Measurements from ENCODE around the gene SSTR4. TPM values are rescaled to one million over a fixed set of nuclear protein-coding genes. Genes with fewer than 3 reads are reported as not detected.

SSTR4 gene
- total RNA-seq, 6 donors from 2014 or later: 0.30 TPM; not detected in 5

- Histone ChIP-seq H3K4me1 (peaks cover 20 to 73% (median 31%) of the 10 kb centered on the region in 4 donors), H3K4me3 (peak overlapping the region; percentile 39 to 54 (median 46)), H3K27ac (peak overlapping the region; percentile 89 to 97 (median 92)), H3K9me3 (no peaks in the 10 kb centered on the region), H3K27me3 (no peaks in the 10 kb centered on the region), H3K36me3 (peaks cover 0 to 6% (median 0%) of the 10 kb centered on the region in 4 donors)
- ATAC-seq (ENCODE audit: low FRiP score in 2 of 2) (no peak), DNase-seq (peak in 1 of 2 donors; percentile 72)
- TF ChIP-seq POLR2A (IDR thresholded peaks at IDR 0.05): no peak
- TF ChIP-seq POLR2AphosphoS5 (IDR thresholded peaks at IDR 0.05): peak in 1 of 2 donors; percentile 5
- 55% methylated on average over 11 of the region's 23 CpGs; no CpG with 5 or more reads in 1 of the 2 donors for WGBS, 2 donors
Measured at GRCh38 chr20:23085436-23086055, 50.4 kb downstream of the SSTR4 start.

DNA sequence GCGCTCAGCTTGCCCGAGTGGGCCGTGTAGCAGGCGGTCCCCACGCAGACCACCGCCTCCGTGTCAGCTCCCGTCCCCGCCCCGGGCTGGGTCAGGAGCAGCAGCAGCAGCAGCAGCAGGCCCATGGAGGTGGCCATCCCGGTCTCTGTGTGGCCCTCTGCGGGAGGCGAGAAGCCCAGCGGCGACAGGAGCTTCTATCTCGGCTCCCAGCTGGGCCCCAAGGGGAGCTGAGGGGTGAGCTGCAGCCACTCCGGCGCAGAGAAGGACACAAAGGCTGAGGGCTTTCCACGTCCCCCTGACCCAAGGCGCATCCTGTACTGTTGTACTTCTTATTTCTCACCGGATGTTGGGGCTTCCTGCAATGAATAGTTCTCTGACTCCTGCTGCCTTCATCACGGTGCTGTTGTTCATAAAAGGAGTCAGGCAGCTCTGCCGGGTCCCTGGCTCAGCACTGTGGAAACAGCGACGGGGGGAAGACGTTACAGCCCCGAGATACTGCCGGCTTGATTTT is 51.0 kb downstream of the SSTR4 start, which contains the start of gene CD93:
Gene CD93, minus strand, starts transcription at position 269 of the 511 bp plus-strand sequence. Its CDS starts 132 bp downstream, at position 137.
- peak within 1 kb of the TSS; percentile 39 to 54 (median 46) for H3K4me3 ChIP-seq
- DNase-seq (peak; percentile 63 to 86), ATAC-seq (ENCODE audit: low FRiP score in 2 of 2) (peak; percentile 5 to 28)
- H3K27me3 ChIP-seq: no peaks in the 10 kb centered on the region
- H3K9me3 ChIP-seq: no peaks in the 10 kb centered on the region
- H3K27ac ChIP-seq: peak within 1 kb of the TSS; percentile 89 to 97 (median 92)
- 42 to 50% methylated on average over 5 to 23 of the region's 28 CpGs for WGBS, 2 donors
- TF ChIP-seq EP300 (IDR thresholded peaks at IDR 0.05) (peak in 1 of 4 donors; percentile 40), POLR2AphosphoS5 (IDR thresholded peaks at IDR 0.05) (peak; percentile 71 to 85), POLR2A (IDR thresholded peaks at IDR 0.05) (peak in 2 of 4 donors; percentile 67 to 70), CTCF (IDR thresholded peaks at IDR 0.05) (no peak)
- peaks cover 0 to 5% (median 0%) of the 10 kb centered on the region in 4 donors for H3K36me3 ChIP-seq
- peaks cover 20 to 67% (median 29%) of the 10 kb centered on the region in 4 donors for H3K4me1 ChIP-seq

DNA sequence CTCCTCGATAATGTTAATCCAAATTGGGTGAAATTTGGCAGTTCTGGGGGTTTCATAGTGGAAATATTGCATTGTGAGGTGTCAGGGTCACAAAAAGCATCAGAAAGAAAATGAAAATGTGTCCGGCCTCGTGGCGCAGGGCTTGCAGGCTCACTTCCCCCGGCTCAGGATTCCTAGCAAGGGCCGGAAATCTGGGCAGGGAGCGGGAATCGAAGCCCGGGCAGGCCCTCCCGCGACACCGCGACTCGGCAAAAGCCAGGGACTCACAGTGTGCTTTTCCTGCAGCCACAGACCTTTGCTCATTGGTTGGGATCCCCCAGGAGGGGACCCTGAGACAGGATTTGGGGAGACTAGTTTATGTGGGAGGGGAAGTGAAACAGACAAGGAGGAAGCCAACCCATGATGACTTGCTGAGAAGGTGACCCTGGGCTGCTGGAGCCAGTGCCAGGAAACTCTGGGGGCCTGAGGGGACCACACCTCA is 51.9 kb downstream of the SSTR4 start:
- no peaks in the 10 kb centered on the region for H3K27me3 ChIP-seq
- DNase-seq (peak; percentile 59 to 84), ATAC-seq (ENCODE audit: low FRiP score in 2 of 2) (peak in 1 of 2 donors; percentile 48)
- H3K4me1 ChIP-seq: peaks cover 20 to 60% (median 24%) of the 10 kb centered on the region in 4 donors
- H3K27ac ChIP-seq: peak overlapping the region; percentile 89 to 97 (median 92)
- H3K9me3 ChIP-seq: no peaks in the 10 kb centered on the region
- H3K36me3 ChIP-seq: no peaks in the 10 kb centered on the region
- peak overlapping the region in 1 of 4 donors; percentile 52 for H3K4me3 ChIP-seq
- TF ChIP-seq EP300 (IDR thresholded peaks at IDR 0.05) (peak in 2 of 4 donors; percentile 30 to 64), POLR2A (IDR thresholded peaks at IDR 0.05) (peak in 1 of 4 donors; percentile 29), POLR2AphosphoS5 (IDR thresholded peaks at IDR 0.05) (peak; percentile 49 to 91), CTCF (IDR thresholded peaks at IDR 0.05) (no peak)
- 60 to 61% methylated on average over 14 of the region's 14 CpGs for WGBS, 2 donors

DNA sequence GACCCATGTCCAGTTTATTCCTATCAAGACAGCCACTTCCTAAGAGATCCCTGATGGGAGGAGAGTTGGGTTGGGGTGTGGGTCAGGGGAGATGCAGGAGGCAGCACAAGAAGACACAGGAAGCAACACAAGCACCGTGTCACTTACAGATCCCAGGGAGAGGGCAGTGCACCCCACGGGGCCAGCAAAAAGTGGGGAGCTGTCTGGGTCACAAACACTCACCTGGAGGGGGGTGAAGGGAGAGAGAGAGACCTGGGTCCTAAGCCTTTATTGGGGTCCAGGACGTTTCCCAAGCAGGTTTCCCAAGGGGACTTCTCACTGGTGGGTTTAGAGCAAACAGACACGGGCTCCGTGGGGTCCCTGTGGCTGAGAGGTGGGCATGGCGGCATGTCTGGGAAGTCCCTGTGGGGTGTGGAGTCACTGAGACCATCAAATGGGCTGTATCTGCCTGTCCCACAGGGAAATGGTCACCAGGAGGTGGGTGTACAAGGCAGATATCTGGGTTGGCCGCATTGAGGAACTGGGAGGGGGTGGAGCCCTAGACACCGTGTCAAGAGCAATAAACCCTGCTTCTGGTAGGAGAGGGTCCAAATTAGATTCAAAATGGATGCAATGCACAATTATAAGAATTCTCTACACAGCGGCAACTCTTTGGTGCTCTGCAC is 52.6 kb downstream of the SSTR4 start:
- peaks cover 20 to 57% (median 21%) of the 10 kb centered on the region in 4 donors for H3K4me1 ChIP-seq
- ATAC-seq (ENCODE audit: low FRiP score in 2 of 2): peak in 1 of 2 donors; percentile 40

More for the DNA sequence above, 52.6 kb downstream of the SSTR4 start:
- peak; percentile 17 to 56 for DNase-seq
- H3K4me3 ChIP-seq: no peak overlapping the region
- H3K27me3 ChIP-seq: no peaks in the 10 kb centered on the region
- peak overlapping the region; percentile 89 to 97 (median 92) for H3K27ac ChIP-seq
- TF ChIP-seq CTCF (IDR thresholded peaks at IDR 0.05) (no peak), POLR2AphosphoS5 (IDR thresholded peaks at IDR 0.05) (no peak), POLR2A (IDR thresholded peaks at IDR 0.05) (no peak), EP300 (IDR thresholded peaks at IDR 0.05) (no peak)
- whole genome bisulfite sequencing, 2 donors: 64 to 76% methylated on average over 9 of the region's 9 CpGs
- no peaks in the 10 kb centered on the region for H3K36me3 ChIP-seq
- no peaks in the 10 kb centered on the region for H3K9me3 ChIP-seq

Other genes starting within 250 kb of the SSTR4 start
- 100 to 1,000 TPM in 3 of 6 donors, 10 to 100 TPM in 3; 17.8 to 235 (median 88.1) TPM for gene THBD, start 14.4 kb downstream of the SSTR4 start, total RNA-seq
- gene CD93, start 51.0 kb downstream of the SSTR4 start, total RNA-seq: 100 to 1,000 TPM in 1 of 6 donors, 10 to 100 TPM in 5; 25.1 to 160 (median 68.8) TPM

Measured in upper lobe of left lung (tissue), 6 donors.